ENCODE measurements around the gene IFI27L2. TPM values are rescaled to one million over a fixed set of nuclear protein-coding genes. Genes with fewer than 3 reads are reported as not detected.
A peak's percentile ranks its signal among the peaks of the same experiment; 100 is the strongest.

Gene IFI27L2
- total and polyA plus RNA-seq, 2 donors = 16.6 to 77.6 TPM

DNA sequence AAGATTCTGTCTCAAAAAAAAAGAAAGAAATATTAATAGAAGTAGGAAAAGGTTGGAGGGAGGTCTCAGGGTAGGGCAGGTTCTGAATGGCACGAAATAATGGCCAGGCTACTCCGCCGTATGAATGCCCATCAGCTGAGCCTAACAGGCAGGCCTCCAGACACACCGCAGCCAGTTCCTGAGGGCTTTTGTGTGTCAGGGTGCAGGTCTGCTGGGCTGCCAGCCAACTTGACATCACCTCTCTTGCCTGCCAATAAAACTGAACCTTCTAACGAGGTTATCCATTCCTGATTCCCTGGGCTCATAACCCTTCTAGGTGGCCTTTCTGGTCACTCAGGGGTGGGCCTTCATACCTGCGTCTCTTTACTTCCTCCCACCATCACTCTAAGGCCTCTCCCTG, 15.9 kb downstream of the IFI27L2 start:
- no peak overlapping the region for H3K4me3 ChIP-seq (ENCODE audit: low read depth, low read length)

DNA sequence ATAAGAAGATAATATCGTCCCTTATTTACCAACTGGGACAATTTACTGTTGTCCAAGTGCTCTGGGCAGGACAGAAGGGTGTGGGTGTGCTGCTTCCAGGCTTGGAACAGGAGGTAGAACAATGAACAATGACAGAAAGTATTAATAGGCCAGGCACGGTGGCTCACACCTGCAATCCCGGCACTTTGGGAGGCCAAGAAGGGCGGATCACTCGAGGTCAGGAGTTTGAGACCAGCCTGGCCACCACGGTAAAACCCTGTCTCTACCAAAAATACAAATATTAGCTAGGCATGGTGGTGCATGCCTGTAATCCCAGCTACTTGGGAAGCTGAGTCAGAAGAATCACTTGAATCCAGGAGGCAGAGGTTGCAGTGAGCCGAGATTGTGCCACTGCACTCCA, 16.3 kb downstream of the IFI27L2 start:
- DNase-seq (ENCODE audit: extremely low spot score) = no peak
- Histone ChIP-seq H3K27ac (ENCODE audit: low read depth) (no peak overlapping the region), H3K4me3 (ENCODE audit: low read depth, low read length) (no peak overlapping the region), H3K36me3 (ENCODE audit: insufficient read depth) (no peaks in the 10 kb centered on the region), H3K4me1 (ENCODE audit: insufficient read depth) (no peaks in the 10 kb centered on the region)
- WGBS = 78% methylated on average over 7 of the region's 7 CpGs

More for the DNA sequence above, 15.9 kb downstream of the IFI27L2 start:
- H3K36me3 ChIP-seq (ENCODE audit: insufficient read depth) = no peaks in the 10 kb centered on the region
- H3K27ac ChIP-seq (ENCODE audit: low read depth) = no peak overlapping the region
- DNase-seq (ENCODE audit: extremely low spot score) = no peak
- 62% methylated on average over 6 of the region's 6 CpGs for WGBS
- no peaks in the 10 kb centered on the region for H3K4me1 ChIP-seq (ENCODE audit: insufficient read depth)

DNA sequence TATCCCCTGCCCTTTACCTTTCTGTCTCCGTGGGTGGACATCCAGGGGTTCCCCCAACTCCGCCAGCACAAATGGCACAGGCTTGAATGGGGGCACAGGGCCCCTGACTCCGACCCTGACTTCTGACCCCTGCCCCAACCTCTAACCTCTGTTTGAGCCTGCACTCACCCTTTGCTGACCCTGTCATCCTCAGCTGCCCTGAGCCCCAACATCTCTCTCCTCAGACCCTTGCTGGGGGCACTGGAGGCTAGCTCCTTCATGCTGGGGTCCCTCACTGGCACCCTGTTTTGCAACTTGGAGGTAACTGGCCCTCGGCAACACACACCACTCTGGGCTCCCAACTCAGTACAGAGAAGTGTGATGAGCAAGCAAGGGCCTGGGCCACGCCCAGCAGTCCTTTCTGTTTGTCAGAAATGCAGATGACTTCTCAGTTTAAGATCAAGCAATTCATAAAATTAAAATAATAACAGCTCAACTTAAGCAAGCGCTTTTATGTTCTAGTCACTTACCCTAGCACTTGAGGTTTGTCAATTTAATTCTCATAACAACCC, 16.8 kb downstream of the IFI27L2 start:
- no peaks in the 10 kb centered on the region for H3K36me3 ChIP-seq (ENCODE audit: insufficient read depth)
- no peak overlapping the region for H3K4me3 ChIP-seq (ENCODE audit: low read depth, low read length)
- H3K27ac ChIP-seq (ENCODE audit: low read depth) = no peak overlapping the region
- H3K4me1 ChIP-seq (ENCODE audit: insufficient read depth) = no peaks in the 10 kb centered on the region
- DNase-seq (ENCODE audit: extremely low spot score) = no peak
- 87% methylated on average over 6 of the region's 6 CpGs for WGBS

DNA sequence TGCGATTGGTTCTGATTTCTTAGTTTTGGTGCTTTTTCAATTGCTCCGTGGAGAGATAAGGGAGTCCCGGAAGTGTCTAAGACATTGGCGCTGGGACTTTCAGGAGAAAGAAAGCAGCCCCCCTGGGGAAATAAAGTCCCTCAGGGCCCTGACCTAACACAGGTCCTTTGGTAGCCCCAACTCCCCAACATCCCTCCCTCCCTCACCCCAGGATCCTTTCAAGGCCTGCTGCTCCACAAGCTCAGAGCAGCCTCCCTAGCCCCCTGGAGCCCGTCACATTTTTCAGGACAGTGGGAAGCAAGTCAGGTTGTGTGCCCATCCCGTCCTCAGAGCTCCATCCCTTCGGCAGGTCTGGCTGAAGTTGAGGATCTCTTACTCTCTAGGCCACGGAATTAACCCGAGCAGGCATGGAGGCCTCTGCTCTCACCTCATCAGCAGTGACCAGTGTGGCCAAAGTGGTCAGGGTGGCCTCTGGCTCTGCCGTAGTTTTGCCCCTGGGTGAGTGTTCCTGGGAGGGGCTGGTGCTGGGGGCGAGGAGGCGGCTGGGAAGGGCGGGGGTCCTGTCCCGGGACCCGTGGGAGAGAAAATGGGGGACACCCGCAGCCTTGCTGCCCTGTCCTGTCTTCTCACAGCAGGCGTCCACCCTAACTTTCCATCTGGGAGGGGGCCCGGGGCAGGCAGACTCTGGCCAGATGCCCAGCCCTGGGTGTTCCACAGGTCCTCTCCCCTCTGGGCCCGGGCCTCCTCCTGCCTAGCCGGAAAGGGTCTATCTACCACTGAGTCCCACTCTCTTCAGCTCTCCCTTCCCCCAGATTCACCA, 17.9 kb downstream of the IFI27L2 start:
- no peaks in the 10 kb centered on the region for H3K36me3 ChIP-seq (ENCODE audit: insufficient read depth)
- H3K27ac ChIP-seq (ENCODE audit: low read depth) = no peak overlapping the region
- H3K4me1 ChIP-seq (ENCODE audit: insufficient read depth) = no peaks in the 10 kb centered on the region
- H3K4me3 ChIP-seq (ENCODE audit: low read depth, low read length) = peak overlapping the region; percentile 21
- DNase-seq (ENCODE audit: extremely low spot score) = no peak
- 83% methylated on average over 20 of the region's 20 CpGs for WGBS

DNA sequence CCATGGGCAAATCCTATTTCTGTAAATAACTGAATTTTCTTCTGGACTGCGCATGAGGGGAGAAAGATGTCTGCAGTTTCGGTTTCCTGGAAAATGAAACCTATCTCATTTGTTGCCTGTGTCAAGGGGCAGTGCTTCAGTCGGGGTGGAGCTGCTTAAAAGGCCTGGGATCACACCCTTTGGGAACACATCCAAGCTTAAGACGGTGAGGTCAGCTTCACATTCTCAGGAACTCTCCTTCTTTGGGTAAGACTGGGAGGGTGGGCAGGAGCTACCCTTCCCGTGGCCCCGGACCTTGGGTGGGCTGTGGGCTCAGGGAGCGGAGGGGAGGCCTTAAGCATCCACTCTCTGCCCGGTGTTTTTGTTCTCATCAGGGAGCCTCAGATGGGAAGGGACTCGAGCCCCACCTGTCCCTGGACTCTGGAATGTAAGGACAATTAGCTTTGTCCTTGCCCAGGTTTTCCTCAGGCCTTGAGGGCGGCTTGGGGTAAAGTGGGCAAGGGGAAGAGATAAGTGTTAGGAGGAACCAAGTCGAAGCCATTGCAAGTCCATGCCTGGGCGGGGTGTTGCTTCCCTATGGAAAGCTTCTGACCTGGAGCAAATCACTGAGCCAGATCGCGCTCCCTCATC, 18.7 kb downstream of the IFI27L2 start, which contains the start of gene IFI27:
IFI27 (plus strand) TSS at position 185 of the 630 bp plus-strand sequence.
- WGBS = 59% methylated on average over 14 of the region's 14 CpGs
- Histone ChIP-seq H3K4me3 (ENCODE audit: low read depth, low read length) (peak within 1 kb of the TSS; percentile 21), H3K4me1 (ENCODE audit: insufficient read depth) (no peaks in the 10 kb centered on the region), H3K36me3 (ENCODE audit: insufficient read depth) (no peaks in the 10 kb centered on the region), H3K27ac (ENCODE audit: low read depth) (peak within 1 kb of the TSS; percentile 14)
- DNase-seq (ENCODE audit: extremely low spot score) = no peak

DNA sequence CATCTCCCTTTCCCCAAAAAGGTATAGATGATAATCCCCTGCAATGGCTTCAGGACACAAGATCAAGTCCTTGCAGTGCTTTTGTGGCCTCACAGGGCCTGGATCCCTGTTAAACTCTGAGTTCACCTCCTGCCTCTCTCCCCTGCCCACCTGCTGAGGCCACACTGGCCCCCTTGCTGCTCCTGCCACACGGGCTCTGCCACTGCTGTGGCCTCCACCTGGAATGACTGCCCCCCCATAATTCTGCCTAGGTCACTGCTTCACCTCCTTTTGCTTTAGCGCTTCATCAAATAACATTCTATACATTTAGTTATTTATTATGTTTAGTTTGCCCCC, 19.5 kb downstream of the IFI27L2 start:
- WGBS = 88% methylated on average over 2 of the region's 2 CpGs
- Histone ChIP-seq H3K36me3 (ENCODE audit: insufficient read depth) (no peaks in the 10 kb centered on the region), H3K27ac (ENCODE audit: low read depth) (no peak overlapping the region), H3K4me3 (ENCODE audit: low read depth, low read length) (no peak overlapping the region), H3K4me1 (ENCODE audit: insufficient read depth) (no peaks in the 10 kb centered on the region)
- DNase-seq (ENCODE audit: extremely low spot score) = no peak

DNA sequence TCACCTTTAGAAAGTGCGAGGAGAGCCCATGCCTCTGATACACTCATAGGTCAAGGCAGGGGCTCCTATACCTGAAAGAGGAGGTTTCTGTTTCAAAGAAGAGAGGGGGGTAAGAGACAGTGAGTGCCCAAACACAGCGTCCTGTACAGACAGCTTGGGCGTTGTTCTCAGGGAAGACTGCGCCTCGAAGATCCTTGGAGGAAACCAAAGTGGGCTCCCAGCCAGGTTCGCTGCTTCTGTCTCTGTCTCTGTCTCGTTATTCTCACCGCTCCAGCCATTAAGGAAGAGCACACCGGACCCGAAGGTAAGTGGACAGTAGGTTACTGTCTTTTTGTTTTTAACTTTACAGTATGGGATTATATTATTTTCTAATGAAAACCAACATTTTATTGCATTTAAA, 24.7 kb downstream of the IFI27L2 start:
- Histone ChIP-seq H3K36me3 (ENCODE audit: insufficient read depth) (no peaks in the 10 kb centered on the region), H3K4me3 (ENCODE audit: low read depth, low read length) (no peak overlapping the region), H3K4me1 (ENCODE audit: insufficient read depth) (no peaks in the 10 kb centered on the region), H3K27ac (ENCODE audit: low read depth) (no peak overlapping the region)
- DNase-seq (ENCODE audit: extremely low spot score) = no peak
- WGBS = 80% methylated on average over 10 of the region's 10 CpGs

DNA sequence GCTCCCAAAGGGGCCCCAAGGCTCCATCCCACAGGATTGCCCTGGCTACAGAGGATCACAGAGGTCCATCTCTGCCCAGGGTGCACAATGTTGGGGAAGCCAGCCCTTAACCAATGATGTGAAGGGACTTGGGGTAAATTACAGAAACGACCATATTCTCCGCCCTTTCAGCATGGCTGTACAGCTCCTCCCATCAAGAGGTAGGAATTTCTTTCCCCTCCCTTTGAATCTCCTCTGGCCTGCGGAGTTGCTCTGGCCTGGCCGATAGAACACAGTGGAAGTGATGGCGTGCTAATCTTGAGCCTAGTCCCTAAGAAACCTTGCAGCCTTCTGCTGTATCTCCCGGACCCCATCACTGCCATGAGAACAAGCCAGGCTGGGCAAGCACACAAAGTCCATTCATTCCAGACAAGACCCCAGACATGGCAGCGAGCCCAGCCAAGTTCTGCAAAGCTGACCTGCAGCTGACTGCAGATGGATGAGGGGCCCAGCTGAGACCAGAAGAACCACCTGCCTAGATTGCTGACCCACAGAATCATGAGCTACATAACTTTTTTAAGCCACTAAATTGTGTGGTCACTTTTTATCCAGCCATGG, 25.8 kb downstream of the IFI27L2 start:
- no peaks in the 10 kb centered on the region for H3K36me3 ChIP-seq (ENCODE audit: insufficient read depth)
- DNase-seq (ENCODE audit: extremely low spot score) = no peak
- 49% methylated on average over 7 of the region's 7 CpGs for WGBS
- no peak overlapping the region for H3K4me3 ChIP-seq (ENCODE audit: low read depth, low read length)
- H3K4me1 ChIP-seq (ENCODE audit: insufficient read depth) = no peaks in the 10 kb centered on the region
- no peak overlapping the region for H3K27ac ChIP-seq (ENCODE audit: low read depth)

DNA sequence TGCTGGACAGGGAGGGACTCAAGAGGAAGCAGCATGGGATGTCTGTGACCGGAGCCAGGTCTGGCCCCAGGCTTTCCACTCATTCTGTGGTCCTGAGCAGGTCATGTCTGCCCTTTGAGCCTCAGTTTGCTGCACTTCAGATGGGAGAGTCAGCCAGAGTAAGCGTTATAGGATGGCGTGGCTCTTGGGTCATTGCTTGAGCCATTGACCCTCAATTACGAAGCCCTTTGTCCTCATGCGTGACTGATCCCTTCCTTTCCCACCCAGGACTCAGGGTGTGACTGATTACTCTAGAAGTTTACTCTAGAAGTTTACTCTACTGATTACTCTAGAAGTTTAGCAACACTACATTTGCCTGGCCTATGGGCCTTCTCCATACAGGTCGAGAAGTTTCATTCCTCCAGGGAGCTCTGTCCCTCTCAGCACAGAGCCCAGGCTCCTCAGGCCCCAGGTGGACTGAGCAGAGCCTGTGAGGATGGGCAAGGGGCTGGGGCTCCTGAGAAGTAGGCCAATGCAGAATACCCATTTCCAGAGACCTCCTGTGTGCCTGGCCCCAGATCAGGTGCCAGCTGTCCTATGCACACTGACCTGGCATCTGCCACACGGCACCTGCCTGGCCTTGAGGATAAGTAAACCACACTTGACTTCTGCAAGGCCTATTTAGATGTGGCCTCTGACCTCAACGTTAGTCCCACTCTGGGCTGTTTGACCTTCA, 26.5 kb downstream of the IFI27L2 start:
- Histone ChIP-seq H3K27ac (ENCODE audit: low read depth) (no peak overlapping the region), H3K4me1 (ENCODE audit: insufficient read depth) (no peaks in the 10 kb centered on the region), H3K36me3 (ENCODE audit: insufficient read depth) (no peaks in the 10 kb centered on the region), H3K4me3 (ENCODE audit: low read depth, low read length) (no peak overlapping the region)
- WGBS = 87% methylated on average over 8 of the region's 8 CpGs
- no peak for DNase-seq (ENCODE audit: extremely low spot score)

DNA sequence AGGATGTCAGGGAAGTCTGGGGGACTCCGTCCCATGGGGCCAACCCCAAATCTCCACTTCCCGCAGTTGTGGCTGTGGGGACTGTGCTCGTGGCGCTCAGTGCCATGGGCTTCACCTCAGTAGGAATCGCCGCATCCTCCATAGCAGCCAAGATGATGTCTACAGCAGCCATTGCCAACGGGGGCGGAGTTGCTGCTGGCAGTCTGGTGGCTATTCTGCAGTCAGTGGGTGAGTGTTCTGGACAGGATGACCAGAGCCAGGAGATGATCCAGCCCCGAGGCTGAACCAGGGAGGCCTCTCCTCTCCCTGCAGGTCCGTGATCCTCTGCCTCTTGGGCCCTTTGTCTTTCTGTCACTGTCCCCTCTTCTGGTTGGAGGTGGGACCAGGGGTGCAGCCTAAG, 27.7 kb downstream of the IFI27L2 start:
- Histone ChIP-seq H3K36me3 (ENCODE audit: insufficient read depth) (no peaks in the 10 kb centered on the region), H3K4me1 (ENCODE audit: insufficient read depth) (no peaks in the 10 kb centered on the region), H3K27ac (ENCODE audit: low read depth) (no peak overlapping the region), H3K4me3 (ENCODE audit: low read depth, low read length) (no peak overlapping the region)
- no peak for DNase-seq (ENCODE audit: extremely low spot score)
- 91% methylated on average over 10 of the region's 10 CpGs for WGBS

DNA sequence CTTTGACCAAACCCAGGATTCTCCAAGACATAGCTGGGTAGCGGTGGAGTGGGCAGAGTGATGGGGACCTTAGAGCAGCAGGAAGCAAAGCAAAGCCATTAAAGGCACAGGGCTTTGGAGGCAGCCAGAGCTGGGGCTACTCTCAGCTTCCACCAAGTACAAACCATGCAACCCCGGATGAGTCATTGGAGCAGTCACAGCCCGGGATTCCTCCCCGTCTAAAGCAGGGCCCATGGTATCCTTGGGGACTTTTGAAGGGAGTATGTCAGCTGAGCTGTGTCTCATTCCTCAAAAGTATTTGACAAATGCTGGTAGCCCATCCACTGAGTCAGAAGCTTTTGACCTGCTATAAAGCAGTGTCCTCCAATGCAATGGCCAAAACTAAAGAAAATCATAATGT, 28.6 kb downstream of the IFI27L2 start:
- WGBS = 77% methylated on average over 4 of the region's 4 CpGs
- no peak for DNase-seq (ENCODE audit: extremely low spot score)
- Histone ChIP-seq H3K36me3 (ENCODE audit: insufficient read depth) (no peaks in the 10 kb centered on the region), H3K4me1 (ENCODE audit: insufficient read depth) (no peaks in the 10 kb centered on the region), H3K27ac (ENCODE audit: low read depth) (no peak overlapping the region), H3K4me3 (ENCODE audit: low read depth, low read length) (no peak overlapping the region)

DNA sequence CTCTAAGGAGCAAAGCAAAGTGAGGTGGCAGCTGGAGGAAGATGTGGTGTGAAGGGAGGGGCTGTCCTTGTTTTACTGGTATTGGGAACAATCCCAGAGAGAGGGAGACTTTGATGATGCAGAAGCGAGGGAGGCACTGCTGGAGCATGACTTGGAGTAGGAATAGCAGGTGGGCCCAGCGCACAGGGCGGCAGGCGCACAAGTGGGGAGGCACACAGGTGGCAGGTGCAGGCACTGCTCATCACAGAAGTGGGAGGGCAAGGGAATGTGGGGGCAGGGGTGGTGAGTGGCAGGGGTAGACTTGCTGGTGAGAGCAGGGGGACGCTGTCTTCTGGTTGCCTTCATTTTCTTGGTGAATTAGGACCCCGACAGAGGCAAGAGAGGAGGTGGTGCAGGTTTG, 30.4 kb downstream of the IFI27L2 start:
- DNase-seq (ENCODE audit: extremely low spot score) = no peak
- H3K27ac ChIP-seq (ENCODE audit: low read depth) = no peak overlapping the region
- no peak overlapping the region for H3K4me3 ChIP-seq (ENCODE audit: low read depth, low read length)
- no peaks in the 10 kb centered on the region for H3K36me3 ChIP-seq (ENCODE audit: insufficient read depth)
- 67% methylated on average over 6 of the region's 6 CpGs for WGBS
- no peaks in the 10 kb centered on the region for H3K4me1 ChIP-seq (ENCODE audit: insufficient read depth)

DNA sequence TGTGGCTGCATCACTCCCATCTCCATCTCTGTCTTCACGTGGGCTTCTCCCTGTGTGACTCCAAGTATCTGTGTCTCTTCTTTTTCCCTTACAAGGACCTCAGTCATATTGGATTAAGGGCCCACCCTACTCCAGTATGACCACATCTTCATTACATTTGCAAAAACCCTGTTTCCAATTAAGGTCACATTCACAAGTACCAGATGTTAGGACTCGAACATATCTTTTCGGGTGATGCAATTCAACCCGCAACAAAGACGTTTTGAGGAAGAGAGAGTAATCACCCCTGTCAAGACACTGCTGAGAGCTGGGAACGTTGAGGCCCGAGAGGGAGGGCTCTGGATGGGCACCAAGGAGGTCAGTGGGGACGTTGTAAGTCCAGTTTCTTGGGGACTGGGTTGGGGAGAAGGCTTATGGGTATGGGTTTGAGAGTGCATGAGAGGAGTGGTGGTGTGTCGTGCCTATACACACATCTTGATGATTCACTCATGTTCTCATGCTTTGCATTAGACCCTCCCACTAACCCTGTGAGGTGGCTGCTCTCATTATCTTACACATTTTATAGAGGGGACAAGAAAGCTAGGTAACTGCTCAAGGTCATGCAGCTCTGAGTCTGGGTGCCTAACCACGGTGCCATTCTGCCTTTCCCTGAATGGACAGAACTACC, 30.9 kb downstream of the IFI27L2 start:
- no peak for DNase-seq (ENCODE audit: extremely low spot score)

More for the DNA sequence above, 30.9 kb downstream of the IFI27L2 start:
- Histone ChIP-seq H3K27ac (ENCODE audit: low read depth) (no peak overlapping the region), H3K4me3 (ENCODE audit: low read depth, low read length) (no peak overlapping the region), H3K4me1 (ENCODE audit: insufficient read depth) (no peaks in the 10 kb centered on the region), H3K36me3 (ENCODE audit: insufficient read depth) (no peaks in the 10 kb centered on the region)
- WGBS = 59% methylated on average over 10 of the region's 10 CpGs

Data from urinary bladder (tissue), 4 donors.